AG09319 (cell line): Measurements from ENCODE around the gene NCKAP1.
A peak's percentile ranks its signal among the peaks of the same experiment; 100 is the strongest.
"Not testable (repeated sequence)": the region's sequence is repeated elsewhere in the genome, so short reads cannot be mapped to it uniquely, and the experiment has no call there.

ENCODE experiments used
- DNase-seq: peaks from one replicate; pipeline ENCODE4 v3.0.0-alpha.2; 2010; ENCODE audit warnings: low read depth; ENCODE audit errors: extremely low read depth
- CTCF ChIP-seq: IDR thresholded peaks from 2 replicates; pipeline ENCODE4 v1.5.1; 2011; ENCODE audit warnings: low read depth, mild to moderate bottlenecking, inconsistent platforms, low read length, moderate library complexity

The NCKAP1 gene

GRCh38 chr2:182971820-182972547, 66.3 kb downstream of the NCKAP1 start:
- no peak for TF ChIP-seq CTCF
- DNase-seq = no peak

GRCh38 chr2:182970486-182970885, 67.8 kb downstream of the NCKAP1 start:
- no peak for DNase-seq
- no peak for TF ChIP-seq CTCF

DNA sequence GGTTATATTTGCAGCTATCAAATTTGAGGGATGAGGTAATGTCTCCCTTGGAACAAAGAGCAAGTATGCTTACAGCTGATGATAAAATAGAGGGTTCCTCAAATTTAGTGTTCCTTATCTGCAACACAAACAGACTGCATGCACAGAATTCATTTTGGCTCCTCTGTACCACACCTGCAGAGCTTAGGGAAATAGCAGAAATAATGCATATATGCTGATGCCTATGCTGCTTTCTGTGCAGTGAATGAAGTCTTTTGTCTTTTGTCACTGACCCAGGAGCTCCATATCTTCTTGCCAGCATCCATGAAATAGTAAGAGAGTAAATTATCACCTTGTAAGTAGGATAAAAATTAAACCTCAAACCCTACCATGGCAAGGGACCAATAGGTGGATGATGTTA, 69.8 kb downstream of the NCKAP1 start:
- TF ChIP-seq CTCF = no peak
- no peak for DNase-seq

GRCh38 chr2:182966356-182966755, 71.9 kb downstream of the NCKAP1 start:
- not testable (repeated sequence) for DNase-seq

DNA sequence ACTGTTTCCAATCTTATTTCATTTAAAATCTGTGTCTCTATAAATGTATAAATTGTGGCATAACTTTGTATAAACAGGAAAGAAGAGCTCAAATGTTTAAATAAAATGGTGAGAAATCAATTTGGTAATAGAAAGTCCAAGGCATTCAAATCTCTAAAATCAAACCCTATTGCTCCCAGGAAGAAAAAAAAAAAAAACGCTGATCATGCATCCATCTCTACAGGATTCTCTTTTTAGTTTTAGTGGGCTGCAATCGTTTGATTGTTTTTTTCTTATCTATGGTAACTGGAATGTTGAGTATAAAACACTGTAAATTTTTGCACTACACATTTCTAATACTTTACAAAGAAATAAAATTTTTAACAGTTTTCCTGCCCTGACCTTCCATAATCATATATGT, 75.6 kb downstream of the NCKAP1 start:
- no peak for DNase-seq

GRCh38 chr2:182960869-182961268, 77.4 kb downstream of the NCKAP1 start:
- DNase-seq = not testable (repeated sequence)

More for the DNA sequence above, 75.6 kb downstream of the NCKAP1 start:
- TF ChIP-seq CTCF = no peak

- DNase-seq = no peak
- TF ChIP-seq CTCF = no peak
These were observed 83.5 kb downstream of the NCKAP1 start for GRCh38 chr2:182954789-182955188.

DNA sequence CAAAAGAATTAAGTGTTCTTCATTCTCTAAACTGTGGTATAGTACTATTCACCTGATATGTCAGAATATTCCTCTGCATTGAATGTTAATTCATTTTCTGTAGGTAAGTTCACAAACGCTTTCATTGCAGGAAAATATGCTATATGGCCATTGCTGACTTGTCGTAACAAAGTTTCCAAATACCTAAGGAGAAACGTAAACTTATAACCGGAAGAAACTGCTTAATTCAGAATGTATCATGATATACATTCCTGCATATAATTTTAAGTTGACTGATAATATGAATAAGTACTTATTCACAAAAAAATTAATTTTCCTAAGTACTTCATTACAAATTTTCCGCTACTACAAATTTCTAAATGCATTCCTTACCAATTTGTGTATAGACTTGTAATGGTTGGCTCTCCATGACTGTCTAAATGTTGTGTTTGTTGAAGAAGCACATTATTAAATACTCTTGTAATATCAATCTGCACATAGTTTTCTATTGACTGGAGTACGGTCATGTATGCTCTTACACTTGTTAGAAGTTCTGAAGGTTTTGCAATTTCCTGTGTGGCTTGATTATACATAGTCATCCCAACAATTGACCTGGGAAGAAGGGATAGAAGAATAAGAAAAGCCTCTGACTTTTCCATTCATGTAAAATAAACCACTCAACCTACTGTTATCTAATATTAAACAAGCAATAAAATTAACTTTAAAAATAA, 85.4 kb downstream of the NCKAP1 start:
- DNase-seq = peak; percentile 2
- TF ChIP-seq CTCF = no peak
